Measurements from ENCODE around the gene BIRC2. TPM values are rescaled to one million over a fixed set of nuclear protein-coding genes. Genes with fewer than 3 reads are reported as not detected.
"Not testable (repeated sequence)": the region's sequence is repeated elsewhere in the genome, so short reads cannot be mapped to it uniquely, and the experiment has no call there.

Gene BIRC2
- total and polyA plus RNA-seq, 10 of the 15 experiments (the other 5 are each of a cell fraction or from before 2014, with no cell fraction given) = 13.8 to 75.8 (median 26.5) TPM

- TF ChIP-seq TBL1XR1 (IDR thresholded peaks at IDR 0.05; ENCODE audit: low read depth, low read length) (no peak; the same call in 1 of the 2 replicates), SREBF2 (IDR thresholded peaks at IDR 0.05; ENCODE audit: low read length) (no peak), E2F8 (IDR thresholded peaks at IDR 0.05; ENCODE audit: low read depth, partially characterized antibody) (no peak), E2F4 (IDR thresholded peaks at IDR 0.05; ENCODE audit: low read depth, low read length) (no peak), BMI1 (IDR thresholded peaks at IDR 0.05; ENCODE audit: borderline replicate concordance) (no peak), MLLT1 (IDR thresholded peaks at IDR 0.05) (0 out of 2 replicates have a peak, but pooled peaks have one; percentile 26), NFIC (IDR thresholded peaks at IDR 0.05; ENCODE audit: low read depth, low read length) (peak; percentile 62), PAX8 (IDR thresholded peaks at IDR 0.05) (no peak)
Observed at GRCh38 chr11:102368472-102368871, 21.5 kb downstream of the BIRC2 start (continued).

- intact Hi-C loops (cut with micrococcal nuclease; ENCODE audit: unreplicated experiment); ATAC-seq; H3K79me2 ChIP-seq (ENCODE audit: control insufficient read depth, insufficient read depth, low read length); H3K4me3 ChIP-seq; BruUV-seq (replicated peaks); H3K36me3 ChIP-seq (ENCODE audit: control insufficient read depth in 2 of 2, insufficient read depth in 2 of 2, low read length in 1 of 2); H3K9ac ChIP-seq (ENCODE audit: control insufficient read depth, insufficient read depth, low read length); H3K27ac ChIP-seq (ENCODE audit: control insufficient read depth, insufficient read depth); FAIRE-seq; H3K4me1 ChIP-seq (ENCODE audit: control insufficient read depth, insufficient read depth, low read length); H3K27me3 ChIP-seq (replicated peaks in 1 of 2; ENCODE audit: control insufficient read depth in 2 of 2, insufficient read depth in 2 of 2, low read length in 1 of 2); H3K9me3 ChIP-seq (replicated peaks; ENCODE audit: control insufficient read depth, insufficient read depth, low read length); H2AFZ ChIP-seq (ENCODE audit: control insufficient read depth, low read depth, low read length); H3K4me2 ChIP-seq (ENCODE audit: control insufficient read depth, insufficient read depth); H4K20me1 ChIP-seq (ENCODE audit: control insufficient read depth, insufficient read depth); DNase-seq (ENCODE audit: low read depth, low spot score): not testable (repeated sequence)
- ChIA-PET POLR2A (interaction anchor here (1.1 kb wide), 2 partner anchors 8 to 25 kb away, joined by 3 read pairs; no protein-coding TSS in a partner anchor), RAD21 (ENCODE audit: unreplicated experiment) (interaction anchor here (0.6 kb wide), 1 partner anchor 129 kb away, joined by 3 read pairs; no protein-coding TSS in a partner anchor), CTCF (interaction anchor here (1.3 to 2.4 kb wide), 3 partner anchors 16 to 81 kb away, joined by 4 to 11 read pairs (median 6); no protein-coding TSS in a partner anchor), SMC1A (ENCODE audit: uncharacterized antibody, unreplicated experiment) (interaction anchor here (0.7 to 1.5 kb wide), 6 partner anchors 13 to 121 kb away, joined by 3 to 5 read pairs (median 3); no protein-coding TSS in a partner anchor)
- in situ Hi-C loops (cut with MboI) = loop anchor here (25.0 kb wide), 1 partner anchor 112 kb away; no protein-coding TSS in a partner anchor
- 96% methylated on average over 31 of the region's 31 CpGs for WGBS (ENCODE audit: insufficient coverage, insufficient replicate concordance, low lambda C conversion rate, missing lambda C conversion rate)
Observed at GRCh38 chr11:102374633-102375424, 27.8 kb downstream of the BIRC2 start.

Data from GM12878 (cell line).